GM19351 (cell line): ENCODE results near the gene GAS7.
"Not testable (repeated sequence)": the region's sequence is repeated elsewhere in the genome, so short reads cannot be mapped to it uniquely, and the experiment has no call there.

Experiments used
- ATAC-seq: cut with Tn5 transposase; IDR thresholded peaks from one replicate; pipeline ENCODE4 v1.9.1; 2021; ENCODE audit warnings: mild to moderate bottlenecking, moderate library complexity; ENCODE audit not compliant: unreplicated experiment

The GAS7 gene

GRCh38 chr17:10032118-10032852 is 166.1 kb downstream of the GAS7 start:
- ATAC-seq: no peak

- no peak for ATAC-seq
Measured at GRCh38 chr17:10031606-10032005, 166.8 kb downstream of the GAS7 start.

GRCh38 chr17:10031127-10031526 is 167.3 kb downstream of the GAS7 start:
- no peak for ATAC-seq

GRCh38 chr17:10029129-10029528 is 169.3 kb downstream of the GAS7 start:
- no peak for ATAC-seq

- no peak for ATAC-seq
Measured at GRCh38 chr17:10025976-10026901, 172.2 kb downstream of the GAS7 start.

GRCh38 chr17:10025224-10025623 is 173.2 kb downstream of the GAS7 start:
- no peak for ATAC-seq

- no peak for ATAC-seq
Measured at GRCh38 chr17:10022416-10022815, 176.0 kb downstream of the GAS7 start.

GRCh38 chr17:10021272-10021984 is 177.0 kb downstream of the GAS7 start:
- no peak for ATAC-seq

- ATAC-seq: no peak
Measured at GRCh38 chr17:10019941-10020451, 178.4 kb downstream of the GAS7 start.

GRCh38 chr17:10018461-10018891 is 179.9 kb downstream of the GAS7 start:
- ATAC-seq: peak; percentile 70

- ATAC-seq: not testable (repeated sequence)
Measured at GRCh38 chr17:10016958-10017570, 181.3 kb downstream of the GAS7 start.

- ATAC-seq: peak; percentile 82
Measured at GRCh38 chr17:10013365-10014112, 184.9 kb downstream of the GAS7 start.

GRCh38 chr17:10010752-10011151 is 187.7 kb downstream of the GAS7 start:
- no peak for ATAC-seq

GRCh38 chr17:10003705-10004104 is 194.7 kb downstream of the GAS7 start:
- ATAC-seq: no peak

GRCh38 chr17:10002567-10003360 is 195.6 kb downstream of the GAS7 start:
- not testable (repeated sequence) for ATAC-seq

GRCh38 chr17:10001306-10001873 is 197.0 kb downstream of the GAS7 start:
- no peak for ATAC-seq

- ATAC-seq: peak; percentile 94
Measured at GRCh38 chr17:9999919-10000695, 198.3 kb downstream of the GAS7 start.

GRCh38 chr17:9998060-9998459 is 200.3 kb downstream of the GAS7 start:
- no peak for ATAC-seq
